Erythroblast (primary cell): ENCODE results near the gene RARB.

Source experiments
- GATA1 ChIP-seq: IDR thresholded peaks from 2 replicates; pipeline ENCODE4 v1.6.1; 2011; ENCODE audit warnings: low read depth, mild to moderate bottlenecking, control low read depth, low read length, moderate library complexity
- POLR2A ChIP-seq: IDR thresholded peaks from 2 replicates; pipeline ENCODE4 v1.6.1; 2011; ENCODE audit warnings: mild to moderate bottlenecking, low read length

DNA sequence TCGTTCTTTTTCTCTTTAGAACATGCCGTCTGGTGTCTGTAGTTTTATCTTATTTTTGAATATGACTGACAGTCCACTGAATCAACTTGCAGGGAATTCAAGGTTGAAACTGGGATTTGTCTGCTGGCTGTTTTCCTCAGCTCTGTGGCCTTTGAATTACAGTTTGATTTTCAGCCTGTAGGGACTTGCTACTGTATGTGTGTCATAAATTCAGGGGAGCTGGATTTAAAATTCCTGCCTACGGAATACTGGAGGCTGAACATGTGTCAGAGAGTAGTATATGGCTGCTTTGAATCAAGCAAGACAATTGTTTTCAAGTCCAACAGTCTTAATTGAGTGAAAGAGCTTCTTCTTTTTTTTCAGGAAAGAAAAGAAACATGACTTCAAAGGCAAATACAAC is 33.9 kb downstream of the RARB start:
- TF ChIP-seq POLR2A (no peak), GATA1 (no peak)
